Fibroblast of peridontal ligament (primary cell): ENCODE data around the gene PTPRN2.

ENCODE experiments used
- DNase-seq: peaks from one replicate; pipeline ENCODE4 v3.0.0-alpha.2; 2010; ENCODE audit errors: extremely low read depth

PTPRN2 gene

DNA sequence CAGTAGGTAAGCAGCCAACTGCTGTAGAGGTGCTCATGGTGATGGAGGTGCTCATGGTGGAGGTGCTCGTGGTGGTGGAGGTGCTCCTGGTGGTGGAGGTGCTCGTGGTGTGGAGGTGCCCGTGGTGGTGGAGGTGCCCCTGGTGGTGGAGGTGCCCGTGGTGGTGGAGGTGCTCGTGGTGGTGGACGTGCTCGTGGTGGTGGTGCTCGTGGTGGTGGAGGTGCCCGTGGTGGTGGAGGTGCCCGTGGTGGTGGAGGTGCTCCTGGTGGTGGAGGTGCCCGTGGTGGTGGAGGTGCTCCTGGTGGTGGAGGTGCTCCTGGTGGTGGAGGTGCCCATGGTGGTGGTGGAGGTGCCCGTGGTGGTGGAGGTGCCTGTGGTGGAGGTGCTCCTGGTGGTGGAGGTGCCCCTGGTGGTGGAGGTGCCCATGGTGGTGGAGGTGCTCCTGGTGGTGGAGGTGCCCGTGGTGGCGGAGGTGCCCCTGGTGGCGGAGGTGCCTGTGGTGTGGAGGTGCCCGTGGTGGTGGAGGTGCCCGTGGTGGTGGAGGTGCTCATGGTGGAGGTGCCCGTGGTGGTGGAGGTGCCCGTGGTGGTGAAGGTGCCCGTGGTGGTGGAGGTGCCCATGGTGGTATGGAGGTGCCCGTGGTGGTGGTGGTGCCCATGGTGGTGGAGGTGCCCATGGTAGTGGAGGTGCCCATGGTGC, 517.3 kb downstream of the PTPRN2 start:
- DNase-seq, result no peak

DNA sequence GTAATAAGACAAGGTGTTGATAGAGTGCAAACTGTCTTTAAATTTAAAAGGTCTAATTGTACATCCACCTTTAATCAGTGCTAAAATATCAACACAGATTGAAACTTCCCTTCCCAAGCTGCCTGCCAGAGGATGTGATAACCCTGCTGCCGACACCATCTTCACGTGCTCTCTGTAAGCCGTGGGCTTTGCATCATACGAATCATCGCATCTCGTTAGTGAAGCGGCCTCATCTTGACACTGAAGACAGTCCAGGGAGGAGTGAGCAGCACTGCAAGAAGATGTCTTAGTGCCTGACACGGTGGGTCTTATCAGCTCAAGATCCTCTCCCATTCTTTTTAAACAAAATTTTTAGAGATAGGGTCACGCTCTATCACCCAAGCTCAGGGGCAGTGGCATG, 518.8 kb downstream of the PTPRN2 start:
- no peak for DNase-seq

DNA sequence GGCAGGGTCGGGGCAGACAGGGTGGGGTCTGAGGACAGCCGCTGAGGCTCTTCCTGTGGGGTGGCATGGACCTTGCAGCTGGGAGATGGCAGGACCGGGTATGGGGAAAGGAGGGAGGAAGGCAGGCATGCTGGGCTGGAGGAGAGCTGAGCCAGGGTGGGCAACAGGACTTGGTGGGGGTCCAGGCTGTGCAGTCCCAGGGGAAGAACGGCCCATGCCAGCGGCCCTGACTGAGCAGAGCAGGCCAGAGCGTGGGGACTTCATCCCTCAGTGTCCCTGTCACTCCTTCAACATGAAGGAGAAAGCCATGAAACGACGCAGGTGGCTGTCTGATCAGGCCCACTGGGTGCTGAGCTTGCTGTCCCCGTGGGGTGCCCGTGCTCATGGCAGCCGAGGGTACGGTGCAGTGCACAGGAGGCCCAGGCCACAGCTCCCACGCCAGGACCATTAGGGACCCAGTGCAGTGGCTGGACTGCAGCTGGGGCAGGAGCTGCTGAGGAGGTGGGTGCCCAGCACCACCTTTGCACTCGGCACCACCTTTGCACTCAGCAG, 519.6 kb downstream of the PTPRN2 start:
- no peak for DNase-seq

DNA sequence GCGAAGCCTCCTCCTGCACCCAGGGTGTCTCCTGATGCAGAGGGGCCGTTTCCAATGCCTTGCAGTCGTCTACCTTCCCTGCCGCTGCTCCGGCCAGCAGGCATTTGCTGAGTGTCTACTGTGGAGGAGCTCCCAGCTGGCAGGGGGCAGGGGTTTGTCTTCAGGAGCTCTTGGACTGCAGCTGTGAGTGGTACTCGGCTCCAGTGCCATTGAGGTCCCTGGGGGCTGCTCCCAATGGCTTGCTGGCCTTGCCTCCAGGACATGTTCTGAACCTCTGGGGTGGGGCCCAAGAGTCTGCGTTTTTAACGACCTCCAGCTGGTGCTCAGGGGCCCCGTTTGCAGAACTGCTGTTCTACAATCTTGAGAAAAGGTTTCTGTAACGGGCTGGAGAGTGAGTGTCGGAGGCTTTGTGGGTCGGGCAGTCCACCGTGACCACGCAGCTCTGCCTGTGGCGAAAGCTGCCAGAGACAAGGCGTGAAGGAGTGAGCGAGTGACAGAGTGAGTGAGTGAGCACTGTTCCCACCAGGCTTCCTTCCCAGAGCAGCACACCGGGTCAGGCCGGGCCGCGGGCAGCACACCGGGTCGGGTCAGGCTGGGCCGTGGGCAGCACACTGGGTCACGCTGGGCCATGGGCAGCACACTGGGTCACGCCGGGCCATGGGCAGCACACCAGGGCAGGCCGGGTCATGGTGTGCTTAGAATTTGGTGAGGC, 520.2 kb downstream of the PTPRN2 start:
- DNase-seq, result no peak

DNA sequence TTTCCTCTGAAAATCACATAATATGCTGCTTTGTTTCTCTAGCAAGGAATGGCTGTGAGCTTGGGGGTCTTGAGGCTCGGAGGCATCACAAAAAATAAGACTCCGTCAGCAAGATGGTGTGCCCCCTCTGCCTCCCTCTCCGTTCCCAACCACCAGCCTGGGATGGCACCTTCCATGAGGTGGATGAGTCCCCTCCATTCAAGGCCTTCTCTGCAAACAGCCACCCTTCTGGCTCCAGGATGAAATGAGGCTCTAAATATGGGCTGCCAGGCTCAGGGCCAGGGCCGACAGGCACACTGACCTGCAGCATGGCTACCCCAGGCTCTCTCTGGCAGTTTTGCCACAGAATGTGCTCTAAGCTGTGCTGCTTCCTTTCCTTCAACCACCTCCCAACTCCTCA, 521.5 kb downstream of the PTPRN2 start:
- no peak for DNase-seq

DNA sequence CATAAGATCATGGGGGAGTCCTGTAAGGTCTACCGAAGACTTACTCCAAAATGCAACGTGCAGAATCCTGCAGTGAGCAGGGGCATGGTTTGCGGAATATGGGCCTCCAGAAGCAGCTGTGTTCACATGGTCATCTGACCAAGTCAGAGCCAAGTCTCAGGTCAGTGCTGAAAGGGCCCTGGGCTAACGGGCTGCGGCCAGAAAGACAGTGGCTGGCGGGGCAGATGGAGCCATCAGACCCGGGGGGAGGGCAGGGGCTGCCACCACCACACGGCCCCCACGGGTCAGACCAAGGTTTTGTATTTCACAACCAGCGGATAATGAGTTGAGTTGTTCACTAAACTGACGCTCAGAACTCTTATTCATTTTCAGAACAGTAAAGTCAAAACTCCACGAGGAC, 522.3 kb downstream of the PTPRN2 start:
- no peak for DNase-seq

DNA sequence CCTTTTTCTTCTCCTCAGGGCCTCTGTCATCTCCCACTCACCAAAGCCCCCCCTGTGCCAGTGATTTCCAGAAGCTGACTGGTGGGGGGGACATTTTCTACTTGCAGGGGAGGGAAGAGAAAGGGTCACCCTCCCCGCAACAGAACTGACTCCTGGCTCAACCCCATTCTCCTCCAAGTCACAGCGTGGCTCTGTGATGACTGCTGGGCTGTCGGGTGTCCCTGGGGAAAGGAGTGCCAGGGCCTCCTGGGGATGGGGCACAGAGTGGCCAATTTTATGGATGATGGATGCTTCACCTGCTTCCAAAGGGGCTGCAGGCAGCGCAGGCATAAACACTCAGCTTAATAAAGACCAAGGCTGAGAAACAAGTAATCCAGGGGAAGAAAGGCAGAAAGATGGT, 523.0 kb downstream of the PTPRN2 start:
- DNase-seq, result no peak

DNA sequence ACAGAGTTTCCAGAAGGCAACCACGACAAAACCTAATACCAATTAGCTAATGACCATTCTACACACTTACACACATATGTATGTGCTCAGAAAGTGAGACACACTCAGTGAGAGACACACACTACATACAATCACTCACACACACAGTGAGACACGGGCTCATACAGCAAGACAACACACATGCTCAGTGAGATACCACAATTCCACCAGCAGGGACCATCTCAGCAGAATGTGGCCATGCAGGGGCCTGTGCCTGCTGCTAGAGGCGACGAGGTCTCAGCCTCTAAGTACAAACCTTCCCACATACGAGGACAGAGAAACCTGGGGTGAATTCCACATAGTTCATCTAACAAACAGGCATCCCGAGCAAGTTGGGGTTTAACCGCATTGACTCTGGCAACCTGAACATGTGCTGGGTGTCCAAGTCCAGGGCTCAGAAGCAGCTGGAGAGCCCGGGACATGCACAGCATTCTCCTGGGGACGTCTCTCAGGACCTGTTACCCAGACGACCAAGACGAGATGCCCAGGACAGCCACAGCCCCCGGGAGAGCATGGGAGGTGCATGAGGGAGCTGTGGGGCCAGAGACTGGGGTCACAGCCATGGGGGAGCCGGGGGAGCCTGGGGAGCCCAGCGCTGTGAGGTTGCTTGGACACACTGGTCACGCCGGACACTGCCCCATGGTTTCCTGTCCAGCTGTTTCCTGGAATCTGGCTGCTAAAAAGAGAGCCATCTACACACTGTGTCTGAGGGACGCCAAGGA, 523.6 kb downstream of the PTPRN2 start:
- DNase-seq, result no peak

DNA sequence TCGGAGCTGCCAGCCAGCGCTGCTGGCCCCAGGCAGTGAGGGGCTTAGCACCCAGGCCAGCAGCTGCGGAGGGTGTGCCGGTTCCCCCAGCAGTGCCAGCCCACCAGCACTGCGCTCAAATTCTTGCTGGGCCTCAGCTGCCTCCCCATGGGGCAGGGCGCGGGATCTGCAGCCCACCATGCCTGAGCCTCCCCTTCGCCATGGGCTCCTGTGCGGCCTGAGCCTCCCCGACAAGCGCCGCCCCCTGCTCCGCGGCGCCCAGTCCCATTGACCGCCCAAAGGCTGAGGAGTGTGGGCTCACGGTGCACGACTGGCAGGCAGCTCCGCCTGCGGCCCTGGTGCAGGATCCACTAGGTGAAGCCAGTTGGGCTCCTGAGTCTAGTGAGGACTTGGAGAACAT, 525.0 kb downstream of the PTPRN2 start:
- no peak for DNase-seq

DNA sequence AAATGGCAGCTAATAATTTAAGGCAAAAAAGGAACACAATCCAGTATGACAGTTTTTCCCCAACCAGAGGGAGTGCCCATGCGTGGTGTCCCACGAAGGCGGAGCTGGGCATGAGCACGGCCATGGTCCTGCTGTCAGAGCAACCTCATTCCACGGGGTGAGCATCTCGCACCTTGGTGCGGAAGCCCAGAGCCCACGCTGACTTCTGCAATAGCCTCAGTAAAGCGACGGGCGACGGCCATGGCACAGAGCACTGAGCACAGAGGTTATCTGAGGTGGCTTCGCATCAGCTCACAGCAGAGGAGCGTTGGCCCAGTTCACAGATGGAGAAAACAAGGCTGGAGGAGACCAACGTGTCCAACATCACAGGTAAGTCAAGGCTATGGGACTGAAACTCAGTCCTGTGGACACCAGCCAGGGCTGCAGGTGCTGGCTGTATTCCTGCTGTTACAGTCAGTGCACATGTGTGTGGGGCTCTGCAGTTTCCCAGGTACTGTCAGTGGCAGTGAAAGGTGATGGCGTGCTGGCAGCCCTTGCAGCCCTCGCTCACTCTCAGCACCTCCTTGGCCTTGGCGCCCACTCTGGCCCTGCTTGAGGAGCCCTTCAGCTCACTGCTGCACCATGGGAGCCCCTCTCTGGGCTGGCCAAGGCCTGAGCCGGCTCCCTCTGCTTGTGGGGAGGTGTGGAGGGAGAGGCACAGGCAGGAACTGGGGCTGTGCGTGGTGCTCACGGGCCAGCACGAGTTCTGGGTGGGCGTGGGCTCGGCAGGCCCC, 525.6 kb downstream of the PTPRN2 start:
- DNase-seq, result no peak

DNA sequence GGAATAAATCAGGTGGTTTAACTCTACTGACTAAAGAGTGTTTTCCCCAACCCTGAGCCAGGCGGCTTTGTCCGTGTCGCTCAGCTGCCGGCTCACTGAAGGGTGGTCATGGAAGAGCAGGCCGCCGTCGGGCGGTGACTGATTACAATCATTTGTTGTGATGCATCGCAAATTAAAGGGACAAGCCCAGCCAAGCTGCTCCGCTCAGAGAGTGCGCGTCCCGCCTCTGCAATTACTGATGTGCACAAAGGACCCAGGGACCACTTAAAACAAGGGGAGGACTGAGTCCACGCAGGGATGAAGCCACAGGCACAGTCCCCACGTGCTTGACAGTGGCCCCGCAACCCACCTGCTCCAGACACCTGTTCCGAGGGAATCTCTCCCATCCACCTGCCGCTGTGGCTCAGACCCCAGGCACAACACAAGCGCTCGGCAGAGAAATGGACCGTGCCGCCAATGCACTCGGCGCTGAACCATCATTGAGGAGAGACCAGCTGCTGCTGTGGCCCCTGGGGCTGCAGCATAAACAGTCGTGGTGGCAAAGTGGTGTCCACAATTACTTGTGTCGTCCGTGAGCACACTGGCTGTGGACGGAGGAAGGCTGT, 526.5 kb downstream of the PTPRN2 start:
- DNase-seq, result no peak

DNA sequence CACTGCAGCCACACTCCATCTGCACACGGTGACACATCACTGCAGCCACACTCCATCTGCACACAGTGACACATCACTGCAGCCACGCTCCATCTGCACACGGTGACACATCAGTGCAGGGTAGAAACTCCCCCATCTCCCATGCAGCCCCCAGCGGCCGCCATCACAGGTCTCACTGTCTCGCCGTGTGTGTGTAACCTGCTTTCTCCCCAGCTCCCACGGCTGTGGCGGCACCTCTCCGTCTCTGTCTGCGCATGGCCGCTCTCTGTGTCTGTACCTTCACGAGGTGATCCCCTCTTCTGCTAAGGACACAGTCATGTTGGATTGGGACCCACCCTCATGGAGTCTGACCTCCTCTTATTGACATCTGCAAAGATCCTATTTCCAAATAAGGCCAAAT, 527.4 kb downstream of the PTPRN2 start:
- DNase-seq, result no peak

DNA sequence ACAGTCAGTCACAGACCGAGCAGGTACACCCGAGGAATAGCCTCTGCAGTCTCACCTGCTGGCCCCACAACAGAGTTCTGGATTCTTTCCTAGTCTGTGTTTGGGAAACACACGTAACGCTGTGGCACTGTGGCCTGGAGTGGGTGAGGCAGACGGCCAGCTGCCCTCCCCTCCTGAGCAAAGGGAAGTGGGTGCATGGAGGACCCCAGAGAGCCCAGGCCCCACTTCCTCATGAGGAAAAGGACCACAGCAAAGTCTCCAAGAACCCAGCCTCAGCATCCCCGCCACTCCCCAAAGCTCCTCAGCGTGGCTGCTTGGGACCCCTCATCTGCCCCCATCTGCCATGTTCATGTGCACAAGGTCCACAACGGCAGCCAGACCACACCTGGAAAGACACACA, 530.2 kb downstream of the PTPRN2 start:
- no peak for DNase-seq

DNA sequence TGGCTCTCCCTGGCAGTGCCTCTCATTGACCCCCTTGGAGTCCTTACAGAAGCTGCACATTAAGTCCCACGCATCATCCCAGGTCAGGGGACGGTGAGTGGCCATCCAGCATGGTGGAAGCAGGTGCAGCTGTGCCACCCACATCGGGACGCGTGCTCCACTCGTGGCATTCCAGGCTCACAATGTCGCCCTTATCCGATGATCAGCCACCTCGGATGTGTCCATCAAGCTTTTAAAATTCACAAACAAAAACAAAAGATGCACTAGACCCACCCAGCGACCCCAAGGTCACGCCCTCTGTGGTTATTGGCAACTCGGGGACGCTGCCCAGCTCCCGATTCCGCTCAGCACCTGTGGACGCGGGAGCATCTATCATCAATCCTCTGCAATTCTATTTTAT, 530.9 kb downstream of the PTPRN2 start:
- no peak for DNase-seq

DNA sequence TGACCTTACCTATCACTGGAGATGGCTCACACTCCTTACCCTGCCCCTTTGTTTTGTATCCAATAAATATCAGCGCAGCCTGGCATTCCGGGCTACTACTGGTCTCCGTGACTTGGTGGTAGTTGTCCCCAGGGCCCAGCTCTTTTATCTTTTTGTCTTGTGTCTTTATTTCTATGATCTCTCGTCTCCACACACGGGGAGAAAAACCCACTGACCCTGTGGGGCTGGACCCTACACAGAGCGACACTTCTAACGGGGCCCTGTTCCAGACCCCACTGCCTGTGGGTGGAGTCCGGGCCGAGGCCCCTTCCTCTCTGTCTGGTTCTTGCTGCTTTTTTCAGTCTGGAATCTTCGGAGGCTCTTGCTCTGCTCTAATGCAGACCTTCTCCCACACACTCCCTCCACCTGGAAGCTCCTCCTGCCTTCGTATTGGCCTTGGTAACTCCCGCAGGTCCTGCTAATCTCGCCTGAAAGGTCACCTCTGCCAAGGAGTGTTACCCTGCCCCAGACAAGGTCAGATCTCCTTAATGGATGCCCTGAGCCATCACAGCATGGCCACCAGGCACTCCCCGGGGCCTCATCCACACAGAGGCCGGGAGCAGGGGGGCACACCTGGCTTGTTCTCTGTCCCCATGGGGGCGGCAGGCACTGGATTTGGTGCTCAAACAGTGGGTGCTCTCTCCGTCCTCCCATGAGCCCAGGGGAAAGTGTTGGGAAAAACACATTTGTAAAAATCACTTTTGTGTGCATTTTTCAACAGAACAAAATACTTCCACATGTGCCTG, 531.7 kb downstream of the PTPRN2 start:
- no peak for DNase-seq

DNA sequence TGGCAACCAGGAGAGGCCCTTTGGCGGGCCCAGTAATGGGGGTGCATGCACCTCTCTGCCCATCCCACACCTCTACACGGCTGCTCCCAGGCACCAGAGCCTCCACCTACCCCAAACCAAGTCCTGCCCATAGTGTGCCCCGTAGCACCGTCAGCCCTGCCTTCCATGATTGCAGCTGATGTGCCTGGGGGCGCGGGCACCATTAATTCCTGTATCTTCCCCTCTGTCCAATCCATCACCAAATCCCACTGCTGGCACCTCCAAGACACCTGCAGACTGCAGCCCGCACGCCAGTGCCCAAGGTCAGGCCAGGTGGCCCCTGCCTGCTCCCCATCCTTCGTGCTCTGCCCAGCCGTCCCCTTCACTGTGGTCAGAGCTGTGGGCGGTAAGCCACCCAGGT, 533.0 kb downstream of the PTPRN2 start:
- no peak for DNase-seq

DNA sequence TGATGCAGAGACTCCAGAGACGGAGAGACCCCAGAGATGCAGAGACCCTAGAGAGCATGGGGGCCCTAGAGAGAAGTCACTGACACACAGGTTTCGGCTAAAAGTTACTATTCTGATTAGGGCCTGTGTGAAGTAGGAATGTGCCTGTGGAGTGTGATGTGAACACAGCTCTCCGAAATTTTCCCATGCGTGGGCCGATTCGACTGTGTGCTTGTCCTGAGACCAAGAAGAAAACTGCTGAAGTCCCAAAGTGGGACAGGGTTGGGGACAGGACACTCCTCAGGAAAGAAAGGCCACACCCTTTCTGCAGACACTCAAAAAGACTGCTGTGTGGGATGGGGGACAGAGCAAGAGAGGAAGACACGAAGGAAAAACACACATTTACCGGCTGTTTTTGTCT, 533.5 kb downstream of the PTPRN2 start:
- DNase-seq, result no peak

DNA sequence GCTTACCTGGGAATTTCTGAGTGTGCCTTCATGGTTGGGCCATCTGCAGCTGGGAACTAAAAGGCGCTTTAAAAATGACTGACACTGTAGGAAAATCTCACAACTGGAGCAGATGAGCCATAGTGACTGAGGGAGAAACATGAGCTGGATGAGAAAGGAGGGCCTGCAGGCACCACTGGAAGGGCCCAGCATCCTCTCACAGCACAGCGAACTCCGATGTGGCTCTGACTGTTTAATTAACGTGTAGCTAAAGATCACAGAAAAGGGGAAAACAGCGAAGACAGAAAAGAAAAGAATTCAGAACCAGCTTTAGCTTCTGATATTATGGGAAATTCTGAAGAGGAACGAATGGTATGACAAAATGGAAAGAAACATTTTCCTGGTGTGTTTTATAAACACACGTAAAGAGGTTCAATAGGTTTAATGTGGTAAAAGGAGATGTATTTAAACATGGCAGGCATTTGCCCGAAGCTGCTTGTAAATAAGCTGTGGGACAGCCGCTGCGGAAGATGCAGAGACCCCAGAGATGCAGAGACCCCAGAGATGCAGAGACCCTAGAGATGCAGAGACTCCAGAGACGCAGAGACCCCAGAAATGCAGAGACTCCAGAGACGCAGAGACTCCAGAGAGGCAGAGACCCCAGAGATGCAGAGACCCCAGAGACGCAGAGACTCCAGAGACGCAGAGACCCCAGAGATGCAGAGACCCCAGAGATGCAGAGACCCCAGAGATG, 534.3 kb downstream of the PTPRN2 start:
- DNase-seq, result no peak

DNA sequence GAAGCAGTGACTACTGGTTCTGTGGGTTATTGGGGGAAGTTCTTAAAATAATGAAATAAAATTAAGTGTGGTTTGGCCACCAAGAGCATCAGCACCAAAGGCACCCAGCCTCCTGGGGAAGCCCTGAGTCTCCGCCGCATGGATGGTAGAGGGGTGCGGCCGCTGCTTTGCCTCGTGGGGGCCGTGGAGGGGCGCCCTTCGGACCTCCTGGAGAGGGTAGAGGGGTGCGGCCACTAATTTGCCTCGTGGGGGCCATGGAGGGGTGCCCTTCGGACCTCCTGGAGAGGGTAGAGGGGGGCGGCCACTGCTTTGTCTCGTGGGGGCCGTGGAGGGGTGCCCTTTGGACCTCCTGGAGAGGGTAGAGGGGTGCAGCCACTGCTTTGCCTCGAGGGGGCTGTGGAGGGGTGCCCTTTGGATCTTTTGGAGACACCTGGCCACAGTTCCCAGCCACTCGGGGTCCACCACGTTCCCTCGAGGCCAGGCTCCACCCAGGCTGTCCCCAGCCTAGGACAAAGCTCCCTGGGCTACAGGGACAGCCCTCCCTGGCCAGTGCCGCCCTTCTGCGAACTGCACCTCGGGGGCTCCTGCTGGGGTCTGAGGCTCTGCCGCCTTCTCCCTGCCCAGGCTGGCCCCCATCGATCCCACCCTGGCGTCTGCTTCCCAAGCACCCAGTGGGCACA, 535.1 kb downstream of the PTPRN2 start:
- no peak for DNase-seq
